ENCODE data around the gene LRR1. TPM values are rescaled to one million over a fixed set of nuclear protein-coding genes. Genes with fewer than 3 reads are reported as not detected.

Gene LRR1
- total and polyA plus RNA-seq, 4 donors: 5.7 to 11.9 (median 7.6) TPM

- H3K36me3 ChIP-seq (ENCODE audit: control insufficient read depth in 4 of 4, insufficient read depth in 4 of 4, low read length in 4 of 4): no peaks in the 10 kb centered on the region
- H3K9me3 ChIP-seq (ENCODE audit: control insufficient read depth in 4 of 4, insufficient read depth in 3 of 4, low read length in 3 of 4): no peaks in the 10 kb centered on the region
- no peaks in the 10 kb centered on the region for H3K27me3 ChIP-seq (ENCODE audit: control insufficient read depth in 3 of 3, insufficient read depth in 3 of 3, low read length in 2 of 3)
- DNase-seq (no peak), ATAC-seq (ENCODE audit: insufficient read depth, low FRiP score) (no peak)
- 63 to 64% methylated on average over 3 of the region's 3 CpGs for WGBS, 2 donors
- H3K27ac ChIP-seq (ENCODE audit: low read depth in 1 of 2, low read length in 1 of 2): no peak overlapping the region
- no peak overlapping the region for H3K4me3 ChIP-seq
- TF ChIP-seq CTCF (IDR thresholded peaks at IDR 0.05; ENCODE audit: control extremely low read depth, extremely low read depth): no peak
- H3K4me1 ChIP-seq (ENCODE audit: control insufficient read depth in 5 of 5, insufficient read depth in 5 of 5, low read length in 5 of 5): no peaks in the 10 kb centered on the region
- H3K9ac ChIP-seq (ENCODE audit: insufficient read depth in 1 of 2, low read length in 2 of 2): no peak overlapping the region
These were observed 44.8 kb upstream of the LRR1 start for GRCh38 chr14:49553892-49554291.

- WGBS, 2 donors: 85 to 97% methylated on average over 6 of the region's 6 CpGs
- DNase-seq: no peak
- no peak overlapping the region for H3K9ac ChIP-seq (ENCODE audit: insufficient read depth in 1 of 2, low read length in 2 of 2)
- no peak for TF ChIP-seq CTCF (IDR thresholded peaks at IDR 0.05; ENCODE audit: control extremely low read depth, extremely low read depth)
- ATAC-seq (ENCODE audit: insufficient read depth, low FRiP score): no peak
- H3K4me1 ChIP-seq (ENCODE audit: control insufficient read depth in 5 of 5, insufficient read depth in 5 of 5, low read length in 5 of 5): no peaks in the 10 kb centered on the region
- H3K36me3 ChIP-seq (ENCODE audit: control insufficient read depth in 4 of 4, insufficient read depth in 4 of 4, low read length in 4 of 4): no peaks in the 10 kb centered on the region
- H3K9me3 ChIP-seq (ENCODE audit: control insufficient read depth in 4 of 4, insufficient read depth in 3 of 4, low read length in 3 of 4): no peaks in the 10 kb centered on the region
- no peaks in the 10 kb centered on the region for H3K27me3 ChIP-seq (ENCODE audit: control insufficient read depth in 3 of 3, insufficient read depth in 3 of 3, low read length in 2 of 3)
- H3K27ac ChIP-seq (ENCODE audit: low read depth in 1 of 2, low read length in 1 of 2): no peak overlapping the region
- no peak overlapping the region for H3K4me3 ChIP-seq
These were observed 38.6 kb upstream of the LRR1 start for GRCh38 chr14:49559979-49560768.

- no peaks in the 10 kb centered on the region for H3K9me3 ChIP-seq (ENCODE audit: control insufficient read depth in 4 of 4, insufficient read depth in 3 of 4, low read length in 3 of 4)
- ATAC-seq (ENCODE audit: insufficient read depth, low FRiP score) (no peak), DNase-seq (no peak)
- no peaks in the 10 kb centered on the region for H3K27me3 ChIP-seq (ENCODE audit: control insufficient read depth in 3 of 3, insufficient read depth in 3 of 3, low read length in 2 of 3)
- WGBS, 2 donors: 93 to 94% methylated on average over 12 of the region's 12 CpGs
- H3K36me3 ChIP-seq (ENCODE audit: control insufficient read depth in 4 of 4, insufficient read depth in 4 of 4, low read length in 4 of 4): no peaks in the 10 kb centered on the region
- TF ChIP-seq CTCF (IDR thresholded peaks at IDR 0.05; ENCODE audit: control extremely low read depth, extremely low read depth): no peak
- H3K9ac ChIP-seq (ENCODE audit: insufficient read depth in 1 of 2, low read length in 2 of 2): no peak overlapping the region
- no peak overlapping the region for H3K4me3 ChIP-seq
- no peaks in the 10 kb centered on the region for H3K4me1 ChIP-seq (ENCODE audit: control insufficient read depth in 5 of 5, insufficient read depth in 5 of 5, low read length in 5 of 5)
- H3K27ac ChIP-seq (ENCODE audit: low read depth in 1 of 2, low read length in 1 of 2): no peak overlapping the region
These were observed 32.0 kb upstream of the LRR1 start for GRCh38 chr14:49566714-49567113.
